Colonic mucosa (tissue), 4 donors: Measurements from ENCODE around the gene GUCA1A. TPM values are rescaled to one million over a fixed set of nuclear protein-coding genes. Genes with fewer than 3 reads are reported as not detected.

ENCODE experiments used
- DNase-seq: peaks from one replicate; pipeline ENCODE4 v3.0.0-alpha.2; 2020
- H3K27ac ChIP-seq: fragments of 200-600 bp; one replicate; pipeline ENCODE4 v1.8.0; 2021
- H3K27me3 ChIP-seq: fragments of 200-600 bp; one replicate; pipeline ENCODE4 v1.8.0; 2021
- H3K36me3 ChIP-seq: fragments of 200-600 bp; one replicate; pipeline ENCODE4 v1.8.0; 2021
- H3K4me1 ChIP-seq: fragments of 200-600 bp; one replicate; pipeline ENCODE4 v1.8.0; 2021; ENCODE audit warnings: mild to moderate bottlenecking
- H3K4me3 ChIP-seq: fragments of 200-600 bp; one replicate; pipeline ENCODE4 v1.8.0; 2021
- H3K9ac ChIP-seq, 2 donors: one replicate each; pipeline ENCODE4 v1.7.0; 2013; ENCODE audit warnings: control low read depth in 2 of 2, low read depth in 2 of 2, low read length in 2 of 2
- H3K9me3 ChIP-seq: fragments of 200-600 bp; one replicate; pipeline ENCODE4 v1.8.0; 2021
- intact Hi-C: fragments of 100-400 bp; cut with DNase I; formaldehyde crosslinking; loops from one replicate; pipeline ENCODE4 v1.14.1; 2022
- total RNA-seq, 2 donors: library from RNA; stranded (reverse); fragmentation: NEBNext Ultra II Directional in 1 of 2; extraction: Animal tissue kit (Norgen Biotek cat#: 25700) in 1 of 2; gene quantifications; one replicate each; pipeline ENCODE4 v1.2.1, GENCODE V29; 2021
- TF ChIP-seq, protein P1 (sequence below): fragments of 200-600 bp; IDR thresholded peaks from one replicate; pipeline ENCODE4 v1.8.0; 2022; ENCODE audit warnings: antibody characterized with exemption, mild to moderate bottlenecking
- donor health status: healthy.
- donor health status: DM: no; HTN: no; CAD: no.
- donor health status: DM: no; HTN: no; CAD: no.

GUCA1A gene
- not detected for total RNA-seq

DNA sequence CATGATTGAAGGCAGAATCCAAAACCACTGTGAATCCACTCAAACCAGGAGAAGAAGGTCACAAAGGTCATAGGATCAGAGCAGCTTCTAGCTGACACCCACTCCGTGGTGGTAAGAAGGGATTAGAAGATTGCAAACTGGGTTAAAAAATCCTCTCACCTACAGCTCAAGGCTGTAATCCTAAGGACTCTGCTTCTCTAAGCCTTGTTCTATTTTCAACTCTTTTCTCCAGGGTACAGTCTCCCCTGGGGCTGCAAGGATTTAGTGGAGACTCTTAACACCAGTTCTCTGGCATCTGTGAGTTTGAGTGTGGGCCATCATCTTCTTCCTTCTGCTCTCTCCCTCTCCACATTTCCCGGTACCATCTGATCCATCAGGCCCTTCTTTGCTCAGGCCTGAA, at the start of gene GUCA1A:
Gene GUCA1A (plus strand): TSS at position 264 of the 400 bp plus-strand sequence. CDS start 250 bp downstream, outside the sequence.
- no peak within 1 kb of the TSS for H3K9ac ChIP-seq
- intact Hi-C loops, result no loop called here
- DNase-seq, result no peak
- H3K4me3 ChIP-seq, result no peak within 1 kb of the TSS
- TF ChIP-seq, protein P1, sequence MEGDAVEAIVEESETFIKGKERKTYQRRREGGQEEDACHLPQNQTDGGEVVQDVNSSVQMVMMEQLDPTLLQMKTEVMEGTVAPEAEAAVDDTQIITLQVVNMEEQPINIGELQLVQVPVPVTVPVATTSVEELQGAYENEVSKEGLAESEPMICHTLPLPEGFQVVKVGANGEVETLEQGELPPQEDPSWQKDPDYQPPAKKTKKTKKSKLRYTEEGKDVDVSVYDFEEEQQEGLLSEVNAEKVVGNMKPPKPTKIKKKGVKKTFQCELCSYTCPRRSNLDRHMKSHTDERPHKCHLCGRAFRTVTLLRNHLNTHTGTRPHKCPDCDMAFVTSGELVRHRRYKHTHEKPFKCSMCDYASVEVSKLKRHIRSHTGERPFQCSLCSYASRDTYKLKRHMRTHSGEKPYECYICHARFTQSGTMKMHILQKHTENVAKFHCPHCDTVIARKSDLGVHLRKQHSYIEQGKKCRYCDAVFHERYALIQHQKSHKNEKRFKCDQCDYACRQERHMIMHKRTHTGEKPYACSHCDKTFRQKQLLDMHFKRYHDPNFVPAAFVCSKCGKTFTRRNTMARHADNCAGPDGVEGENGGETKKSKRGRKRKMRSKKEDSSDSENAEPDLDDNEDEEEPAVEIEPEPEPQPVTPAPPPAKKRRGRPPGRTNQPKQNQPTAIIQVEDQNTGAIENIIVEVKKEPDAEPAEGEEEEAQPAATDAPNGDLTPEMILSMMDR, result no peak
- no peaks in the 10 kb centered on the region for H3K27me3 ChIP-seq
- no peaks in the 10 kb centered on the region for H3K4me1 ChIP-seq
- H3K36me3 ChIP-seq, result no peaks in the 10 kb centered on the region
- no peaks in the 10 kb centered on the region for H3K9me3 ChIP-seq
- H3K27ac ChIP-seq, result no peak within 1 kb of the TSS

DNA sequence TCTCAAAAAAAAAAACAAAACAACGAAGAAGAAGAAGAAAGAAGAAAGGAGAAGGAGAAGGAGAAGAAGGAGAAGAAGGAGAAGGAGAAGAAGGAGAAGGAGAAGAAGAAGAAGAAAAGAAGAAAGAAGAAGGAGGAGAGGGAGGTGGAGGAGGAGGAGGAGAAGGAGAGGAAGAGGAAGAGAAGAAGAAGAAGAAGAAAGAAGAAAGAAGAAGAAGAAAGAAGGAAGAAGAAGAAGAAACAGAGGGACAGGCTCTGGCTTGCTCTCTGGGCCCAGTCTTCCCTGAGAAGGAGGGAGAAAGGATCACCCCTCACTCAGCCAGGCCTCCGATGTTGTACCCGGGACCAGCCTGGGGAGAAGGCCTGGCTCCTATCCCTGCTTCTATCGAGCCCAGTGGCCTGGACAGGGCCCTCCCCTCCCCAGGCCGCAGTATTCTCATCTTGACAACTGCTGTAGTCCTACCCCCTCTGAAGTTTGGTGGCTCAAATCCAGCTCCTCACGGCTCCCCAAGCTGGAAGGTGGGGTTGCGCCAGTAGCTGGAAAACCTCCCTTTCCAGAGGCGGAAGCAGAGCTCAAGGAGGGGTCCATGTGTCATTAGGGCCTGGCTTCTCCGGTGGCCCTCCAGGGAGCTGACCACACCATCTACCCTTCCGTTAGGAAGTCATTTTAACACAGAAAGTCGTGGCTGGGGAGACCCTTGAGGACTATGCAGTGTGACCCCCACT, 49.6 kb upstream of the GUCA1A start:
- Histone ChIP-seq H3K9ac (peak overlapping the region in 1 of 2 donors; percentile 43), H3K27me3 (no peaks in the 10 kb centered on the region), H3K4me1 (peaks cover 11% of the 10 kb centered on the region), H3K4me3 (no peak overlapping the region), H3K27ac (peak overlapping the region; percentile 72), H3K9me3 (no peaks in the 10 kb centered on the region), H3K36me3 (no peaks in the 10 kb centered on the region)
- no peak for DNase-seq
- TF ChIP-seq, protein P1, result no peak
- intact Hi-C loops, result no loop called here

DNA sequence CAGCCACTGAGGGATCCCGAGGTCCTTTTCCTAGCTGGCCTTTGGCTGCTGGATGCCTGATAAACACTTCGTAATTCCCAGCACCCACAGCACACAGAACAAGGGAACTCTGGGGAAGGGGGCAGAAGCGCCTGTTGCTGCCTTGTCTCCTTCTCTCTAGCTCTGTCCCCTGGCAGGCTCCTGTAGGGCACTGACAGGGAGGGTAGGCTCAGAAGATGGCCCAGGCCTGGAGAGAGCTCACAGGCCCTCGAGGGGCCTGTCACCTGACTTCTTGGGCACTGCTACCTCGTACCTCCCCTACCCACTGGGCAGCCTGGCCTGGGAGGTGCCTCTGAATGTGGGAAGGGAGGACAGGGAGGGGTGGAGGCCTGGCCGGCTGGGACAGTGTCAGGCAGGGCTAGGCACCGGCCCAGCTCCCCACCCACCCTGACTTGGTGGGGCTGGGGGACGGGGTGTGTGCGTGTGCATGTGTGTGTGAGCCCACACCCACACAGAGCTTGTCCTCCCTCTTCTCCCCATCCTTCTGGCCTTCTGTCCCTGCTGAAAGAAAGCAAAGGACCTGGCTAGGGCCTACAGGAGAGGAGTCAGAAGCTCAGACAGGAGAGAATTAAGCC, 48.8 kb upstream of the GUCA1A start:
- no peak for DNase-seq
- H3K36me3 ChIP-seq, result no peaks in the 10 kb centered on the region
- H3K9ac ChIP-seq, result peak overlapping the region in 1 of 2 donors; percentile 43
- H3K27me3 ChIP-seq, result no peaks in the 10 kb centered on the region
- intact Hi-C loops, result no loop called here
- TF ChIP-seq, protein P1, result no peak
- H3K4me3 ChIP-seq, result no peak overlapping the region
- H3K4me1 ChIP-seq, result peaks cover 11% of the 10 kb centered on the region
- H3K9me3 ChIP-seq, result no peaks in the 10 kb centered on the region
- no peak overlapping the region for H3K27ac ChIP-seq

DNA sequence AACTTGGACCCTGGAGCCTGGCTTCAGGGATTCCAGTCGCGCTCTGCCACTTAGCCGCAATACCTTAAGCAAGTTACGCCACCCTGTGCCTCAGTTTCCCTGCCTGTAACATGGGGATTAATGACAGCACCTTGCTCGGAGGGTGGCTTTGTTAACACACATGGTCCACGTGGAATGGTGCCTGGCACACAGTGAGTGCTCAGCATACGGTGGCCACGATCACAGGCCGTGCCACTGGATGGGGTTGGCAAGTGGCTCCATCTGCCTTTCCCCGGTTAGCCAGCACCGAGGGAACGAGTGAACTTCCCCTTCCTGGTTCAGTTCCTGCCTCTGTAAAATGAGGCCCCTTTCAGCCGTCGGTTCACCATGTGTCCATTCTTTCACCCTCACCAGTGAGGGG, 47.9 kb upstream of the GUCA1A start:
- intact Hi-C loops, result no loop called here
- Histone ChIP-seq H3K4me3 (no peak overlapping the region), H3K4me1 (peaks cover 11% of the 10 kb centered on the region), H3K9ac (no peak overlapping the region), H3K36me3 (no peaks in the 10 kb centered on the region), H3K9me3 (no peaks in the 10 kb centered on the region), H3K27me3 (no peaks in the 10 kb centered on the region), H3K27ac (no peak overlapping the region)
- no peak for DNase-seq
- TF ChIP-seq, protein P1, result no peak

DNA sequence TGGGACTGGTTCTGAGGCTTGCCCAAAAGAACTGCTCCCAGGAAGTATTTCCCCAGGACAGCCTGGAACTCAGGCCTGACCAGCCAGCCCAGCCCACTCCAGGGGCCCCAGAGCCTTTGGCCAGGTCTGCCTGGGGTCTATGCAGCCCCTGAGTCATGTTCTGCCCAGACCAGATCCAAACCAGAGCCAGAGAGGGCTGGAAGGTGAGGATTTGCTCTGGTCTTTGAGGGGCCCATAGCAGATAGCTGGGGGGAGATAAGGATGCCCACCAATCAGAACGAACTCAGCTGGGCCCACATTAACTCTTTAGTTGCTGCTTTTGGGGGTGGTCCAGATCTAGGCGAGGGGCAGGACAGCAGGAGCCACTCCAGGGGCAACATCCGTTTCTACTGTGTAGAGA, 47.5 kb upstream of the GUCA1A start:
- Histone ChIP-seq H3K4me1 (peaks cover 11% of the 10 kb centered on the region), H3K9me3 (no peaks in the 10 kb centered on the region), H3K27me3 (no peaks in the 10 kb centered on the region), H3K9ac (no peak overlapping the region), H3K36me3 (no peaks in the 10 kb centered on the region), H3K4me3 (no peak overlapping the region), H3K27ac (no peak overlapping the region)
- DNase-seq, result no peak
- intact Hi-C loops, result no loop called here
- TF ChIP-seq, protein P1, result no peak
